OCI-LY7 (cell line): Measurements from ENCODE around the gene CTNNBL1. TPM values are rescaled to one million over a fixed set of nuclear protein-coding genes. Genes with fewer than 3 reads are reported as not detected.

ENCODE experiments used
- BruUV-seq: library from RNA; stranded (reverse); fragments of 400-500 nt; replicated peaks from 2 replicates; lab custom pipeline; 2021; lab: Mats Ljungman, UMichigan
- CTCF ChIA-PET: fragments of 300-600 bp; sonication (Branson Sonifier 250); formaldehyde crosslinking; loops from one replicate; lab custom pipeline; 2022; ENCODE audit warnings: antibody characterized with exemption; ENCODE audit not compliant: unreplicated experiment; lab: Charles Lee
- POLR2A ChIA-PET: fragments of 300-600 bp; sonication (Branson Sonifier 250); formaldehyde crosslinking; loops from one replicate; lab custom pipeline; 2022; ENCODE audit warnings: antibody characterized with exemption; lab: Charles Lee
- DNase-seq: peaks from one replicate; pipeline ENCODE4 v3.0.0-alpha.2; 2015; ENCODE audit warnings: low spot score
- H2AFZ ChIP-seq: fragments of 200-600 bp; sonication (generic), shearing (Covaris generic); 2 replicates; pipeline ENCODE4 v1.6.1; 2014; ENCODE audit warnings: mild to moderate bottlenecking, antibody characterized with exemption, low read length, moderate library complexity
- H3K27ac ChIP-seq: fragments of 200-600 bp; sonication (generic); 2 replicates; pipeline ENCODE4 v1.5.1; 2014; ENCODE audit warnings: mixed run types, low read depth, mild to moderate bottlenecking, moderate library complexity, low read length, inconsistent platforms; ENCODE audit not compliant: poor library complexity, severe bottlenecking
- H3K36me3 ChIP-seq: fragments of 200-600 bp; sonication (generic); 2 replicates; pipeline ENCODE4 v1.6.1; 2014; ENCODE audit warnings: mild to moderate bottlenecking, antibody characterized with exemption, low read length, moderate library complexity, mixed read lengths; ENCODE audit not compliant: insufficient read depth
- H3K4me1 ChIP-seq: fragments of 200-600 bp; sonication (generic); 2 replicates; pipeline ENCODE4 v1.5.1; 2014; ENCODE audit warnings: mild to moderate bottlenecking, low read length; ENCODE audit not compliant: insufficient read depth, poor library complexity, severe bottlenecking
- H3K4me2 ChIP-seq: fragments of 200-600 bp; sonication (generic); 2 replicates; pipeline ENCODE4 v1.6.1; 2014; ENCODE audit warnings: mild to moderate bottlenecking, low read length
- H3K4me3 ChIP-seq: fragments of 200-600 bp; sonication (generic); 2 replicates; pipeline ENCODE4 v1.5.1; 2014; ENCODE audit warnings: mild to moderate bottlenecking, low read depth, low read length; ENCODE audit not compliant: poor library complexity, severe bottlenecking
- H3K79me2 ChIP-seq: fragments of 200-600 bp; sonication (generic); 2 replicates; pipeline ENCODE4 v1.6.1; 2016; ENCODE audit warnings: low read depth, mild to moderate bottlenecking, low read length, moderate library complexity, mixed read lengths; ENCODE audit not compliant: insufficient read depth
- H3K9me2 ChIP-seq: fragments of 200-600 bp; sonication (generic); 2 replicates; pipeline ENCODE4 v1.6.1; 2016; ENCODE audit warnings: mild to moderate bottlenecking, low read length, mixed read lengths; ENCODE audit not compliant: insufficient read depth
- H3K9me3 ChIP-seq: fragments of 200-600 bp; sonication (generic); 2 replicates; pipeline ENCODE4 v1.6.1; 2014; ENCODE audit warnings: mild to moderate bottlenecking, mixed run types, low read length, mixed read lengths
- H4K20me1 ChIP-seq: fragments of 200-600 bp; sonication (generic); 2 replicates; pipeline ENCODE4 v1.6.1; 2014; ENCODE audit warnings: mild to moderate bottlenecking, antibody characterized with exemption, low read length, moderate library complexity, mixed read lengths; ENCODE audit not compliant: insufficient read depth
- EZH2phosphoT487 ChIP-seq: fragments of 200-600 bp; sonication (generic); IDR thresholded peaks from 2 replicates; pipeline ENCODE4 v1.6.1; 2018; ENCODE audit warnings: low read depth, borderline replicate concordance, mild to moderate bottlenecking, mixed run types, antibody characterized with exemption, low read length, moderate library complexity, mixed read lengths
- intact Hi-C: fragments of 100-400 bp; cut with micrococcal nuclease; formaldehyde crosslinking; loops from one replicate; pipeline ENCODE4 v1.10.0; 2022; ENCODE audit not compliant: unreplicated experiment
- total RNA-seq, 2 experiments: library from RNA; depleted of rRNA in 1 of 2; stranded (reverse); fragments of >200 nt in 1 of 2; shearing (Covaris generic) in 1 of 2; gene quantifications; 2 replicates each; pipeline ENCODE4 v1.2.3, GENCODE V29; 2014 to 2022
- TF ChIP-seq, protein P1 (sequence below): fragments of 200-600 bp; sonication (generic); conservative IDR thresholded peaks from 2 replicates; pipeline ENCODE4 v1.5.1; 2014; ENCODE audit warnings: mild to moderate bottlenecking, antibody characterized with exemption, low read length, moderate library complexity, mixed read lengths

The CTNNBL1 gene
- total RNA-seq, 2 experiments from 2014 or later: 38.0 to 90.0 TPM

DNA sequence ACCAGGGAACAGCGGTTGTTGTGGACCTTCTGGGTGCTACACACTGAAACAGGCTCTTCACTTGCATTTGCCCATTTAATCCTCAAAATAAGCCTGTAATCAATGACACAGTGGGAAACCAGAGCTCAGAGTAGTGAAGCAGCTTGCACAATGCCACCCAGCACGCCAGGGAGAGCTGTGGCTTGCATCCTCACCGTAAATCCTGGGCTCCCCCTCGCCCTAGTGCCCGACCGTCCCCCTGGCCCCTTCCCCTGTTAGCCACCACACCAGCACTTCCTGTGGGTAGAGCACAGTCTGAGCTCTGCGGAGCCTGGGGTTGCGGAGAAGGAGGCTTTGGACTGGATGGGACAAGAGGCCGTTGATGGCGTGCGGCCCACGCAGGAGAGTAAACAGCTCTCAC, 223.6 kb downstream of the CTNNBL1 start:
- H2AFZ ChIP-seq: no peak overlapping the region
- POLR2A ChIA-PET: interaction anchor here (0.6 kb wide), 1 partner anchor 18 kb away, joined by 3 read pairs; no protein-coding TSS in a partner anchor
- no TSS peak for BruUV-seq
- H3K9me3 ChIP-seq: no peaks in the 10 kb centered on the region
- H3K36me3 ChIP-seq: no peaks in the 10 kb centered on the region
- no peak overlapping the region for H3K4me2 ChIP-seq
- CTCF ChIA-PET: interaction anchor here (0.6 kb wide), 1 partner anchor 90 kb away, joined by 4 read pairs; no protein-coding TSS in a partner anchor
- intact Hi-C loops: no loop called here
- H3K79me2 ChIP-seq: no peaks in the 10 kb centered on the region
- TF ChIP-seq EZH2phosphoT487: no peak
- TF ChIP-seq, protein P1, sequence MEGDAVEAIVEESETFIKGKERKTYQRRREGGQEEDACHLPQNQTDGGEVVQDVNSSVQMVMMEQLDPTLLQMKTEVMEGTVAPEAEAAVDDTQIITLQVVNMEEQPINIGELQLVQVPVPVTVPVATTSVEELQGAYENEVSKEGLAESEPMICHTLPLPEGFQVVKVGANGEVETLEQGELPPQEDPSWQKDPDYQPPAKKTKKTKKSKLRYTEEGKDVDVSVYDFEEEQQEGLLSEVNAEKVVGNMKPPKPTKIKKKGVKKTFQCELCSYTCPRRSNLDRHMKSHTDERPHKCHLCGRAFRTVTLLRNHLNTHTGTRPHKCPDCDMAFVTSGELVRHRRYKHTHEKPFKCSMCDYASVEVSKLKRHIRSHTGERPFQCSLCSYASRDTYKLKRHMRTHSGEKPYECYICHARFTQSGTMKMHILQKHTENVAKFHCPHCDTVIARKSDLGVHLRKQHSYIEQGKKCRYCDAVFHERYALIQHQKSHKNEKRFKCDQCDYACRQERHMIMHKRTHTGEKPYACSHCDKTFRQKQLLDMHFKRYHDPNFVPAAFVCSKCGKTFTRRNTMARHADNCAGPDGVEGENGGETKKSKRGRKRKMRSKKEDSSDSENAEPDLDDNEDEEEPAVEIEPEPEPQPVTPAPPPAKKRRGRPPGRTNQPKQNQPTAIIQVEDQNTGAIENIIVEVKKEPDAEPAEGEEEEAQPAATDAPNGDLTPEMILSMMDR: no peak
- H3K27ac ChIP-seq: no peak overlapping the region
- no peak overlapping the region for H3K4me3 ChIP-seq
- peaks cover 9% of the 10 kb centered on the region for H3K4me1 ChIP-seq
- no peak for DNase-seq
- no peaks in the 10 kb centered on the region for H4K20me1 ChIP-seq
- no peaks in the 10 kb centered on the region for H3K9me2 ChIP-seq

DNA sequence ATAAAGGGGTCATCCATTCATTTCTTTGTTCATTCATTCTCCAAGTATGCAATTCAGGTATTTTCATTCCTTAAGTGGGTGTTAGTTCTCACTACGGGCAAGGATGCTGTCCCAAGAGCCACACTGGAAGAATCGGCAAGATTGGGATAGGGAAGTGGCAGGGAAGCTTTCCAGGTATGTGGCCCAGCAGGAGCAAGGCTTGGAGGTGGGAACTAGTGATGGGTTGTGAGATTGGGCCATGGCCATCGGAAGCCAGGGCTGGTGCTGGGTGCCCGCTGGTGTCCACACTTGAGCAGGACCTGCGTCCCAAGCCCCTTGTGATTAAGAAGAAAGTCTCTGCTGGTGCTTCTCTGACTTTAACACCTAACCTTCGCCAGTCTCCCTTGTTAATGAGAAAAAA, 224.2 kb downstream of the CTNNBL1 start:
- Histone ChIP-seq H3K9me2 (no peaks in the 10 kb centered on the region), H3K36me3 (no peaks in the 10 kb centered on the region), H4K20me1 (no peaks in the 10 kb centered on the region), H2AFZ (no peak overlapping the region), H3K9me3 (no peaks in the 10 kb centered on the region), H3K79me2 (no peaks in the 10 kb centered on the region), H3K4me1 (peaks cover 9% of the 10 kb centered on the region), H3K27ac (no peak overlapping the region), H3K4me2 (no peak overlapping the region), H3K4me3 (no peak overlapping the region)
- ChIA-PET POLR2A (interaction anchor here (0.6 kb wide), 1 partner anchor 18 kb away, joined by 3 read pairs; no protein-coding TSS in a partner anchor), CTCF (interaction anchor here (0.6 kb wide), 1 partner anchor 91 kb away, joined by 4 read pairs; no protein-coding TSS in a partner anchor)
- BruUV-seq: no TSS peak
- intact Hi-C loops: no loop called here
- TF ChIP-seq, protein P1: no peak
- TF ChIP-seq EZH2phosphoT487: no peak
- no peak for DNase-seq

DNA sequence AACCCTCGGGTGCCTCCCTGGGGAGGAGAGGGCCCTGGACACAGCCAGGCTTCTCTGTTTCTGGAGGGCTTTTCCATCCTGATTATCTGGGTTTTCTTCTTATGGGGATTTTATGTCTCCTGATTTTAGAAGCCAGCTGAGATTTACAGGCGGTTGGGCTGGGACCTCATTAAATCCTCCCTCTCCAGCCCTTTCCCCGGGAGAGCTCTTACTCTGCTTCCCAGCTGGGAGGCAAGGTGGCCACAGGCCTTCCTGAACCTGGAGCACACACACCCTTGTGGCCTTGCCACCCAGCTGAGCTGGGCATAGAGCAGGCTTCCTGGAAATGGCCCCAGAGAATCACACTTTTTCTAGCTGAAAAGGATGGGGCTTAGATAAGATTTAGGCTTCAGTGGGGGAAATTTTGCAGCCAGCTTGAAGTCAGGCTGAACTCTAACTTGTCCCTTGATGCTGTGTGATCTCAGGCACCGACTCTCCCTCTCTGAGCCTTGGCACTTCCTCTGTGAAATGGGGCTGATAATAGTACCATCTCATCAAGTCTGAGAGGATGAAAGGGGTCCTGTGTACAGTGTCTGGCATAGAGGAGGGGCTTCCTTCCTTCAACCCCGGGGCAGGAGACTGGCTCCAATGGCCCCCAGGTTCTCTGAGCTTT, 225.7 kb downstream of the CTNNBL1 start:
- H3K4me2 ChIP-seq: no peak overlapping the region
- no peak for DNase-seq
- H4K20me1 ChIP-seq: no peaks in the 10 kb centered on the region
- CTCF ChIA-PET: no interaction called here
- POLR2A ChIA-PET: interaction anchor here (0.6 to 1.3 kb wide), 2 partner anchors 171 to 333 kb away, joined by 3 read pairs; no protein-coding TSS in a partner anchor
- H3K9me3 ChIP-seq: no peaks in the 10 kb centered on the region
- H3K4me1 ChIP-seq: peaks cover 9% of the 10 kb centered on the region
- no peak overlapping the region for H2AFZ ChIP-seq
- H3K79me2 ChIP-seq: no peaks in the 10 kb centered on the region
- no TSS peak for BruUV-seq
- no peak overlapping the region for H3K27ac ChIP-seq
- TF ChIP-seq, protein P1: no peak
- TF ChIP-seq EZH2phosphoT487: no peak
- no peaks in the 10 kb centered on the region for H3K9me2 ChIP-seq
- intact Hi-C loops: no loop called here
- no peak overlapping the region for H3K4me3 ChIP-seq
- no peaks in the 10 kb centered on the region for H3K36me3 ChIP-seq
